OCI-LY7 (cell line): ENCODE results near the gene SGO2. TPM values are rescaled to one million over a fixed set of nuclear protein-coding genes. Genes with fewer than 3 reads are reported as not detected.

Experiments
- BruUV-seq: library from RNA; stranded (reverse); fragments of 400-500 nt; replicated peaks from 2 replicates; lab custom pipeline; 2021; lab: Mats Ljungman, UMichigan
- CTCF ChIA-PET: fragments of 300-600 bp; sonication (Branson Sonifier 250); formaldehyde crosslinking; loops from one replicate; lab custom pipeline; 2022; ENCODE audit warnings: antibody characterized with exemption; ENCODE audit not compliant: unreplicated experiment; lab: Charles Lee
- POLR2A ChIA-PET: fragments of 300-600 bp; sonication (Branson Sonifier 250); formaldehyde crosslinking; loops from one replicate; lab custom pipeline; 2022; ENCODE audit warnings: antibody characterized with exemption; lab: Charles Lee
- DNase-seq: peaks from one replicate; pipeline ENCODE4 v3.0.0-alpha.2; 2015; ENCODE audit warnings: low spot score
- H2AFZ ChIP-seq: fragments of 200-600 bp; sonication (generic), shearing (Covaris generic); 2 replicates; pipeline ENCODE4 v1.6.1; 2014; ENCODE audit warnings: mild to moderate bottlenecking, antibody characterized with exemption, low read length, moderate library complexity
- H3K27ac ChIP-seq: fragments of 200-600 bp; sonication (generic); 2 replicates; pipeline ENCODE4 v1.5.1; 2014; ENCODE audit warnings: mixed run types, low read depth, mild to moderate bottlenecking, moderate library complexity, low read length, inconsistent platforms; ENCODE audit not compliant: poor library complexity, severe bottlenecking
- H3K36me3 ChIP-seq: fragments of 200-600 bp; sonication (generic); 2 replicates; pipeline ENCODE4 v1.6.1; 2014; ENCODE audit warnings: mild to moderate bottlenecking, antibody characterized with exemption, low read length, moderate library complexity, mixed read lengths; ENCODE audit not compliant: insufficient read depth
- H3K4me1 ChIP-seq: fragments of 200-600 bp; sonication (generic); 2 replicates; pipeline ENCODE4 v1.5.1; 2014; ENCODE audit warnings: mild to moderate bottlenecking, low read length; ENCODE audit not compliant: insufficient read depth, poor library complexity, severe bottlenecking
- H3K4me2 ChIP-seq: fragments of 200-600 bp; sonication (generic); 2 replicates; pipeline ENCODE4 v1.6.1; 2014; ENCODE audit warnings: mild to moderate bottlenecking, low read length
- H3K4me3 ChIP-seq: fragments of 200-600 bp; sonication (generic); 2 replicates; pipeline ENCODE4 v1.5.1; 2014; ENCODE audit warnings: mild to moderate bottlenecking, low read depth, low read length; ENCODE audit not compliant: poor library complexity, severe bottlenecking
- H3K79me2 ChIP-seq: fragments of 200-600 bp; sonication (generic); 2 replicates; pipeline ENCODE4 v1.6.1; 2016; ENCODE audit warnings: low read depth, mild to moderate bottlenecking, low read length, moderate library complexity, mixed read lengths; ENCODE audit not compliant: insufficient read depth
- H3K9me2 ChIP-seq: fragments of 200-600 bp; sonication (generic); 2 replicates; pipeline ENCODE4 v1.6.1; 2016; ENCODE audit warnings: mild to moderate bottlenecking, low read length, mixed read lengths; ENCODE audit not compliant: insufficient read depth
- H3K9me3 ChIP-seq: fragments of 200-600 bp; sonication (generic); 2 replicates; pipeline ENCODE4 v1.6.1; 2014; ENCODE audit warnings: mild to moderate bottlenecking, mixed run types, low read length, mixed read lengths
- H4K20me1 ChIP-seq: fragments of 200-600 bp; sonication (generic); 2 replicates; pipeline ENCODE4 v1.6.1; 2014; ENCODE audit warnings: mild to moderate bottlenecking, antibody characterized with exemption, low read length, moderate library complexity, mixed read lengths; ENCODE audit not compliant: insufficient read depth
- EZH2phosphoT487 ChIP-seq: fragments of 200-600 bp; sonication (generic); IDR thresholded peaks from 2 replicates; pipeline ENCODE4 v1.6.1; 2018; ENCODE audit warnings: low read depth, borderline replicate concordance, mild to moderate bottlenecking, mixed run types, antibody characterized with exemption, low read length, moderate library complexity, mixed read lengths
- intact Hi-C: fragments of 100-400 bp; cut with micrococcal nuclease; formaldehyde crosslinking; loops from one replicate; pipeline ENCODE4 v1.10.0; 2022; ENCODE audit not compliant: unreplicated experiment
- total RNA-seq, 2 experiments: library from RNA; depleted of rRNA in 1 of 2; stranded (reverse); fragments of >200 nt in 1 of 2; shearing (Covaris generic) in 1 of 2; gene quantifications; 2 replicates each; pipeline ENCODE4 v1.2.3, GENCODE V29; 2014 to 2022
- TF ChIP-seq, protein P1 (sequence below): fragments of 200-600 bp; sonication (generic); conservative IDR thresholded peaks from 2 replicates; pipeline ENCODE4 v1.5.1; 2014; ENCODE audit warnings: mild to moderate bottlenecking, antibody characterized with exemption, low read length, moderate library complexity, mixed read lengths

The SGO2 gene
- total RNA-seq, 2 experiments from 2014 or later = 29.3 to 55.3 TPM

DNA sequence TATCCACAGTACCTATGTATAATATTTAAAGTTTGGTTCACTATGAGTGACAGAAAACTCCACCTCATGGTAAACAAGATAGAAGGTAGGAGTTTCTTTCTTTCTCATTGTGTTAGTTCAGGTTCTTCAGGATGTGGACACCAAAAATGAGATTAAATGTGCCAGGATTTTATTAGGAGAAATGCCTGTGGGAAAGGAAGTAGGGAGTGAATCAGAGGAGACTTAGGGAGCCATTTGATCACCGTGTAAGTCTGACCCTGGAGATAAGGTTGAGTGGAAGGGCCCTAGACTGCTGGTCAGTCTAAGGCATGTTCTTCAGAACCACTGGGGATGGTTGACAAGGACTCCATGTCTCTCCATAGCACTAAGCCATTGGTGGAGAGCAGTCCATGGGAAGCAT, 67.9 kb downstream of the SGO2 start:
- TF ChIP-seq, protein P1, sequence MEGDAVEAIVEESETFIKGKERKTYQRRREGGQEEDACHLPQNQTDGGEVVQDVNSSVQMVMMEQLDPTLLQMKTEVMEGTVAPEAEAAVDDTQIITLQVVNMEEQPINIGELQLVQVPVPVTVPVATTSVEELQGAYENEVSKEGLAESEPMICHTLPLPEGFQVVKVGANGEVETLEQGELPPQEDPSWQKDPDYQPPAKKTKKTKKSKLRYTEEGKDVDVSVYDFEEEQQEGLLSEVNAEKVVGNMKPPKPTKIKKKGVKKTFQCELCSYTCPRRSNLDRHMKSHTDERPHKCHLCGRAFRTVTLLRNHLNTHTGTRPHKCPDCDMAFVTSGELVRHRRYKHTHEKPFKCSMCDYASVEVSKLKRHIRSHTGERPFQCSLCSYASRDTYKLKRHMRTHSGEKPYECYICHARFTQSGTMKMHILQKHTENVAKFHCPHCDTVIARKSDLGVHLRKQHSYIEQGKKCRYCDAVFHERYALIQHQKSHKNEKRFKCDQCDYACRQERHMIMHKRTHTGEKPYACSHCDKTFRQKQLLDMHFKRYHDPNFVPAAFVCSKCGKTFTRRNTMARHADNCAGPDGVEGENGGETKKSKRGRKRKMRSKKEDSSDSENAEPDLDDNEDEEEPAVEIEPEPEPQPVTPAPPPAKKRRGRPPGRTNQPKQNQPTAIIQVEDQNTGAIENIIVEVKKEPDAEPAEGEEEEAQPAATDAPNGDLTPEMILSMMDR = no peak
- TF ChIP-seq EZH2phosphoT487 = no peak
- intact Hi-C loops = no loop called here

GRCh38 chr2:200595913-200596312, 69.9 kb downstream of the SGO2 start:
- TF ChIP-seq EZH2phosphoT487 = no peak
- TF ChIP-seq, protein P1 = no peak
- BruUV-seq = no TSS peak

More for the DNA sequence above, 67.9 kb downstream of the SGO2 start:
- no TSS peak for BruUV-seq
- ChIA-PET CTCF (no interaction called here), POLR2A (no interaction called here)
- Histone ChIP-seq H3K9me3 (no peaks in the 10 kb centered on the region), H3K36me3 (no peaks in the 10 kb centered on the region), H3K79me2 (no peaks in the 10 kb centered on the region), H2AFZ (no peak overlapping the region), H4K20me1 (no peaks in the 10 kb centered on the region), H3K4me2 (no peak overlapping the region), H3K4me1 (no peaks in the 10 kb centered on the region), H3K27ac (no peak overlapping the region), H3K4me3 (no peak overlapping the region), H3K9me2 (no peaks in the 10 kb centered on the region)
- DNase-seq = no peak

GRCh38 chr2:200596774-200597570, 71.0 kb downstream of the SGO2 start:
- Histone ChIP-seq H3K36me3 (no peaks in the 10 kb centered on the region), H4K20me1 (no peaks in the 10 kb centered on the region), H3K9me2 (no peaks in the 10 kb centered on the region), H3K4me3 (no peak overlapping the region), H3K9me3 (no peaks in the 10 kb centered on the region), H3K27ac (no peak overlapping the region), H3K4me1 (no peaks in the 10 kb centered on the region), H2AFZ (no peak overlapping the region), H3K79me2 (no peaks in the 10 kb centered on the region), H3K4me2 (no peak overlapping the region)
- ChIA-PET CTCF (no interaction called here), POLR2A (no interaction called here)
- BruUV-seq = no TSS peak
- no peak for TF ChIP-seq EZH2phosphoT487
- TF ChIP-seq, protein P1 = no peak
- intact Hi-C loops = no loop called here
- no peak for DNase-seq

More at GRCh38 chr2:200595913-200596312, 69.9 kb downstream of the SGO2 start:
- intact Hi-C loops = no loop called here
- POLR2A ChIA-PET = no interaction called here
- Histone ChIP-seq H4K20me1 (no peaks in the 10 kb centered on the region), H3K9me2 (no peaks in the 10 kb centered on the region), H3K36me3 (no peaks in the 10 kb centered on the region), H3K4me2 (no peak overlapping the region), H3K9me3 (no peaks in the 10 kb centered on the region), H2AFZ (no peak overlapping the region), H3K27ac (no peak overlapping the region), H3K79me2 (no peaks in the 10 kb centered on the region), H3K4me3 (no peak overlapping the region), H3K4me1 (no peaks in the 10 kb centered on the region)
- CTCF ChIA-PET = no interaction called here
- DNase-seq = no peak
